ENCODE results near the gene TRIM34. TPM values are rescaled to one million over a fixed set of nuclear protein-coding genes. Genes with fewer than 3 reads are reported as not detected.

TRIM34 gene
- total and polyA plus RNA-seq, 2 of the 4 experiments (the other 2 are of a cell fraction), result 6.1 to 8.6 TPM

DNA sequence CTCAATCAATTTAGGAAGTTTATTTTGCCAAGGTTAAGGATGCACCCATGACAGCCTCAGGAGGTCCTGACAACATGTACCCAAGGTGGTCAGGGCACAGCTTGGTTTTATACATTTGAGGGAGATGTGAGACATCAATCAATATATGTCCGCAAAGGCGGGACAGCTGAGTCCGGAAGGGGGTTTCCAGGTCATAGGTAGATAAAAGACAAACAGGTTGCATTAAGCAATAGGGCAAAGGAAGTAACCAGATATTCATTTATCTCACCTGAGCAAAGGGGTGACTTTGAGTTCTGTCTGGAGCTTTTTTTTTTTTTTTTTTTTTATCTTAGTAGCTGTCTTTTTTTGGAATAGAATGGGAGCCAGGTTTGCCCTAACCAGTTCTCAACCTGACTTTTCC lies 2.0 kb upstream of the TRIM34 start:
- peaks cover 25% of the 10 kb centered on the region for H3K4me1 ChIP-seq (ENCODE audit: control insufficient read depth, insufficient read depth, low read length)
- no peak overlapping the region for H3K27ac ChIP-seq (ENCODE audit: insufficient read depth, low read length)
- no peak overlapping the region for H2BK5ac ChIP-seq (ENCODE audit: low read depth, low read length, poor library complexity, severe bottlenecking)
- no peaks in the 10 kb centered on the region for H3K36me3 ChIP-seq (ENCODE audit: control insufficient read depth, insufficient read depth, low read length)
- no peak overlapping the region for H3K18ac ChIP-seq (ENCODE audit: low read depth, low read length)
- no peak for DNase-seq
- in situ Hi-C loops (cut with MboI; ENCODE audit: low sequenced_read_pairs) (loop anchor here (5.0 to 25.0 kb wide), 2 partner anchors 64 to 689 kb away; partner anchors contain the start of genes CAVIN3, TRIM22 and TRIM5), intact Hi-C loops (cut with micrococcal nuclease) (no loop called here), dilution Hi-C loops (cut with HindIII; ENCODE audit: low sequenced_read_pairs, unreplicated experiment) (no loop called here)
- no peak overlapping the region for H2AK9ac ChIP-seq (replicated peaks; ENCODE audit: low read depth, low read length, poor library complexity)
- no peak overlapping the region for H2BK15ac ChIP-seq (ENCODE audit: low read depth, low read length)
- no peak overlapping the region for H2BK20ac ChIP-seq (ENCODE audit: low read depth, low read length)
- no peaks in the 10 kb centered on the region for H3K9me3 ChIP-seq (ENCODE audit: control insufficient read depth, insufficient read depth, low read length)
- ChIA-PET POLR2A (ENCODE audit: unreplicated experiment) (no interaction called here), CTCF (no interaction called here)
- ATAC-seq (ENCODE audit: low read depth), result no peak
- peaks cover 0 to 16% of the 10 kb centered on the region in 2 experiments; a peak in 3 of 4 replicates for H3K79me1 ChIP-seq (ENCODE audit: low read depth in 1 of 2, low read length in 2 of 2)
- no peak overlapping the region for H3K4ac ChIP-seq (ENCODE audit: low read depth, low read length)
- no peak overlapping the region for H3K4me3 ChIP-seq (ENCODE audit: insufficient read depth, low read depth, low read length)
- H2AK5ac ChIP-seq (ENCODE audit: low read depth, low read length), result no peak overlapping the region
- H4K5ac ChIP-seq (ENCODE audit: low read depth, low read length), result no peak overlapping the region
- no peak overlapping the region for H3K23ac ChIP-seq (ENCODE audit: low read depth, low read length)
- no TSS peak for BruUV-seq (replicated peaks)
- H2AFZ ChIP-seq (replicated peaks; ENCODE audit: low read length, poor library complexity), result no peak overlapping the region
- H4K91ac ChIP-seq (ENCODE audit: insufficient read depth, low read depth, low read length), result no peak overlapping the region
- H3K14ac ChIP-seq (replicated peaks; ENCODE audit: low read depth, low read length), result no peak overlapping the region
- H3K56ac ChIP-seq (ENCODE audit: extremely low read depth, insufficient read depth, low read length), result no peak overlapping the region
- WGBS, 2 experiments (ENCODE audit: extremely low coverage in 2 of 2, insufficient read length in 1 of 2), result no CpG with 5 or more reads among the region's 3 CpGs
- H4K8ac ChIP-seq (ENCODE audit: low read depth in 2 of 2, low read length in 2 of 2), result no peak overlapping the region
- H2BK120ac ChIP-seq (ENCODE audit: low read depth, low read length), result no peak overlapping the region
- peaks cover 15% of the 10 kb centered on the region for H3K9me1 ChIP-seq (ENCODE audit: insufficient read depth, low read length)
- TF ChIP-seq, protein P1, sequence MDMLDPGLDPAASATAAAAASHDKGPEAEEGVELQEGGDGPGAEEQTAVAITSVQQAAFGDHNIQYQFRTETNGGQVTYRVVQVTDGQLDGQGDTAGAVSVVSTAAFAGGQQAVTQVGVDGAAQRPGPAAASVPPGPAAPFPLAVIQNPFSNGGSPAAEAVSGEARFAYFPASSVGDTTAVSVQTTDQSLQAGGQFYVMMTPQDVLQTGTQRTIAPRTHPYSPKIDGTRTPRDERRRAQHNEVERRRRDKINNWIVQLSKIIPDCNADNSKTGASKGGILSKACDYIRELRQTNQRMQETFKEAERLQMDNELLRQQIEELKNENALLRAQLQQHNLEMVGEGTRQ (IDR thresholded peaks at IDR 0.05; ENCODE audit: low read depth, low read length), result no peak
- no peak for TF ChIP-seq CEBPB (IDR thresholded peaks at IDR 0.05; ENCODE audit: low read depth, low read length)
- TF ChIP-seq MAZ (IDR thresholded peaks at IDR 0.05; ENCODE audit: borderline replicate concordance, low read depth, low read length), result no peak
- TF ChIP-seq CHD1 (IDR thresholded peaks at IDR 0.05; ENCODE audit: low read depth, low read length), result no peak
- TF ChIP-seq NFE2L2 (IDR thresholded peaks at IDR 0.05; ENCODE audit: low read depth, low read length), result no peak
- TF ChIP-seq, protein P2, sequence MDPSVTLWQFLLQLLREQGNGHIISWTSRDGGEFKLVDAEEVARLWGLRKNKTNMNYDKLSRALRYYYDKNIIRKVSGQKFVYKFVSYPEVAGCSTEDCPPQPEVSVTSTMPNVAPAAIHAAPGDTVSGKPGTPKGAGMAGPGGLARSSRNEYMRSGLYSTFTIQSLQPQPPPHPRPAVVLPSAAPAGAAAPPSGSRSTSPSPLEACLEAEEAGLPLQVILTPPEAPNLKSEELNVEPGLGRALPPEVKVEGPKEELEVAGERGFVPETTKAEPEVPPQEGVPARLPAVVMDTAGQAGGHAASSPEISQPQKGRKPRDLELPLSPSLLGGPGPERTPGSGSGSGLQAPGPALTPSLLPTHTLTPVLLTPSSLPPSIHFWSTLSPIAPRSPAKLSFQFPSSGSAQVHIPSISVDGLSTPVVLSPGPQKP (IDR thresholded peaks at IDR 0.05; ENCODE audit: borderline replicate concordance, low read depth, low read length), result no peak
- TF ChIP-seq, protein P3, sequence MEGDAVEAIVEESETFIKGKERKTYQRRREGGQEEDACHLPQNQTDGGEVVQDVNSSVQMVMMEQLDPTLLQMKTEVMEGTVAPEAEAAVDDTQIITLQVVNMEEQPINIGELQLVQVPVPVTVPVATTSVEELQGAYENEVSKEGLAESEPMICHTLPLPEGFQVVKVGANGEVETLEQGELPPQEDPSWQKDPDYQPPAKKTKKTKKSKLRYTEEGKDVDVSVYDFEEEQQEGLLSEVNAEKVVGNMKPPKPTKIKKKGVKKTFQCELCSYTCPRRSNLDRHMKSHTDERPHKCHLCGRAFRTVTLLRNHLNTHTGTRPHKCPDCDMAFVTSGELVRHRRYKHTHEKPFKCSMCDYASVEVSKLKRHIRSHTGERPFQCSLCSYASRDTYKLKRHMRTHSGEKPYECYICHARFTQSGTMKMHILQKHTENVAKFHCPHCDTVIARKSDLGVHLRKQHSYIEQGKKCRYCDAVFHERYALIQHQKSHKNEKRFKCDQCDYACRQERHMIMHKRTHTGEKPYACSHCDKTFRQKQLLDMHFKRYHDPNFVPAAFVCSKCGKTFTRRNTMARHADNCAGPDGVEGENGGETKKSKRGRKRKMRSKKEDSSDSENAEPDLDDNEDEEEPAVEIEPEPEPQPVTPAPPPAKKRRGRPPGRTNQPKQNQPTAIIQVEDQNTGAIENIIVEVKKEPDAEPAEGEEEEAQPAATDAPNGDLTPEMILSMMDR (conservative IDR thresholded peaks at IDR 0.05; ENCODE audit: low read depth, low read length), result no peak
- TF ChIP-seq MAFK (IDR thresholded peaks at IDR 0.05; ENCODE audit: low read depth, low read length), result no peak
- no peak for TF ChIP-seq SMC3 (IDR thresholded peaks at IDR 0.05; ENCODE audit: low read depth, low read length)
- no peak for TF ChIP-seq BHLHE40 (IDR thresholded peaks at IDR 0.05; ENCODE audit: low read depth, low read length)
- no peak for TF ChIP-seq RAD21 (IDR thresholded peaks at IDR 0.05; ENCODE audit: low read length)
- no peak for TF ChIP-seq RFX5 (IDR thresholded peaks at IDR 0.05; ENCODE audit: low read depth, low read length)
- TF ChIP-seq POLR2A (IDR thresholded peaks at IDR 0.05; ENCODE audit: low read depth, low read length), result no peak
- TF ChIP-seq MXI1 (IDR thresholded peaks at IDR 0.05; ENCODE audit: borderline replicate concordance, low read depth, low read length), result no peak
- TF ChIP-seq RCOR1 (IDR thresholded peaks at IDR 0.05; ENCODE audit: insufficient replicate concordance, low read length), result no peak
- no peak for TF ChIP-seq FOS (IDR thresholded peaks at IDR 0.05; ENCODE audit: low read depth, low read length)
- no peak overlapping the region for H3K4me2 ChIP-seq (ENCODE audit: low read depth, low read length)
- no peaks in the 10 kb centered on the region for H4K20me1 ChIP-seq (ENCODE audit: insufficient read depth, low read length)
- no peak overlapping the region for H3K9ac ChIP-seq (ENCODE audit: low read depth, low read length)
- H3K27me3 ChIP-seq (ENCODE audit: control insufficient read depth, insufficient read depth, low read length), result no peaks in the 10 kb centered on the region
